BJ (cell line): ENCODE results near the gene SAMM50. TPM values are rescaled to one million over a fixed set of nuclear protein-coding genes. Genes with fewer than 3 reads are reported as not detected.

Source experiments
- CTCF ChIA-PET: fragments of 350-600 bp; formaldehyde crosslinking; extraction: SDS; loops from one replicate; lab custom pipeline; 2021; ENCODE audit warnings: antibody characterized with exemption, inconsistent platforms; lab: Yijun Ruan, JAX
- POLR2A ChIA-PET: fragments of 300-600 bp; sonication (Branson Sonifier 250); formaldehyde crosslinking; extraction: SDS; loops from one replicate; lab custom pipeline; 2021; ENCODE audit warnings: antibody characterized with exemption; lab: Charles Lee
- DNase-seq: peaks from one replicate; pipeline ENCODE4 v3.0.0-alpha.2; 2011; ENCODE audit warnings: low read depth
- H3K27me3 ChIP-seq: 2 replicates; pipeline ENCODE4 v1.6.0; 2011; ENCODE audit warnings: low read length; ENCODE audit not compliant: control insufficient read depth, insufficient read depth
- H3K36me3 ChIP-seq: 2 replicates; pipeline ENCODE4 v1.5.1; 2011; ENCODE audit warnings: low read length; ENCODE audit not compliant: control insufficient read depth, insufficient read depth
- H3K4me3 ChIP-seq: 2 replicates; pipeline ENCODE4 v1.5.1; 2011; ENCODE audit warnings: low read depth, mild to moderate bottlenecking, control low read depth, low read length
- polyA plus RNA-seq: library from polyadenylated mRNA; depleted of rRNA; stranded (reverse); fragments of >200 nt; gene quantifications from 2 replicates; pipeline ENCODE4 v1.2.3, GENCODE V29; 2011
- TF ChIP-seq, protein P1 (sequence below): IDR thresholded peaks from 2 replicates; pipeline ENCODE4 v1.5.1; 2011; ENCODE audit warnings: low read depth, mild to moderate bottlenecking, control low read depth, inconsistent platforms, low read length, moderate library complexity; ENCODE audit not compliant: insufficient read depth

SAMM50 gene
- polyA plus RNA-seq, 1 experiment = 40.7 TPM

DNA sequence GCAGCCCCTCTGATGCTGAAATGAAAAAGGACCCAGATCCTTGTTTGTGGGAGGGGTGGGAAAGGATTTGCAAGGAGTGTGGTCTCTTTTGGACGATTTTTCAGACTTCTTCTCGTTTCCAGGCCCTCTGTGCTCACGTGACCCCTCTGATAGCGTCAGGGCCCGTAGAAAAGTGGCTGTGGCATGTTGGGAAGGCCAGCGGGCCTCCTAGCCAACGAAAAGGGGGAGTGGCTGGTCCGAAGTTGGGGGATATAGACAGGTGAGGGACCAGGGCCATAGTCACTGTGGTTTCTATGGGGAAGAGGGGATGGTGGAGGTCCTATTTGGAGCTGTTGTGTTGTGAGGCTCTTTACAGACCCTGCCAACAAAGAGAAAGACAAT is 75.5 kb downstream of the SAMM50 start:
- CTCF ChIA-PET = interaction anchor here (1.2 kb wide), 1 partner anchor 596 kb away, joined by 3 read pairs; no protein-coding TSS in a partner anchor
- no peak for DNase-seq
- Histone ChIP-seq H3K27me3 (no peaks in the 10 kb centered on the region), H3K4me3 (no peak overlapping the region), H3K36me3 (peaks cover 1% of the 10 kb centered on the region; the same call in 1 of the 2 replicates)
- POLR2A ChIA-PET = no interaction called here
- TF ChIP-seq, protein P1, sequence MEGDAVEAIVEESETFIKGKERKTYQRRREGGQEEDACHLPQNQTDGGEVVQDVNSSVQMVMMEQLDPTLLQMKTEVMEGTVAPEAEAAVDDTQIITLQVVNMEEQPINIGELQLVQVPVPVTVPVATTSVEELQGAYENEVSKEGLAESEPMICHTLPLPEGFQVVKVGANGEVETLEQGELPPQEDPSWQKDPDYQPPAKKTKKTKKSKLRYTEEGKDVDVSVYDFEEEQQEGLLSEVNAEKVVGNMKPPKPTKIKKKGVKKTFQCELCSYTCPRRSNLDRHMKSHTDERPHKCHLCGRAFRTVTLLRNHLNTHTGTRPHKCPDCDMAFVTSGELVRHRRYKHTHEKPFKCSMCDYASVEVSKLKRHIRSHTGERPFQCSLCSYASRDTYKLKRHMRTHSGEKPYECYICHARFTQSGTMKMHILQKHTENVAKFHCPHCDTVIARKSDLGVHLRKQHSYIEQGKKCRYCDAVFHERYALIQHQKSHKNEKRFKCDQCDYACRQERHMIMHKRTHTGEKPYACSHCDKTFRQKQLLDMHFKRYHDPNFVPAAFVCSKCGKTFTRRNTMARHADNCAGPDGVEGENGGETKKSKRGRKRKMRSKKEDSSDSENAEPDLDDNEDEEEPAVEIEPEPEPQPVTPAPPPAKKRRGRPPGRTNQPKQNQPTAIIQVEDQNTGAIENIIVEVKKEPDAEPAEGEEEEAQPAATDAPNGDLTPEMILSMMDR = no peak

DNA sequence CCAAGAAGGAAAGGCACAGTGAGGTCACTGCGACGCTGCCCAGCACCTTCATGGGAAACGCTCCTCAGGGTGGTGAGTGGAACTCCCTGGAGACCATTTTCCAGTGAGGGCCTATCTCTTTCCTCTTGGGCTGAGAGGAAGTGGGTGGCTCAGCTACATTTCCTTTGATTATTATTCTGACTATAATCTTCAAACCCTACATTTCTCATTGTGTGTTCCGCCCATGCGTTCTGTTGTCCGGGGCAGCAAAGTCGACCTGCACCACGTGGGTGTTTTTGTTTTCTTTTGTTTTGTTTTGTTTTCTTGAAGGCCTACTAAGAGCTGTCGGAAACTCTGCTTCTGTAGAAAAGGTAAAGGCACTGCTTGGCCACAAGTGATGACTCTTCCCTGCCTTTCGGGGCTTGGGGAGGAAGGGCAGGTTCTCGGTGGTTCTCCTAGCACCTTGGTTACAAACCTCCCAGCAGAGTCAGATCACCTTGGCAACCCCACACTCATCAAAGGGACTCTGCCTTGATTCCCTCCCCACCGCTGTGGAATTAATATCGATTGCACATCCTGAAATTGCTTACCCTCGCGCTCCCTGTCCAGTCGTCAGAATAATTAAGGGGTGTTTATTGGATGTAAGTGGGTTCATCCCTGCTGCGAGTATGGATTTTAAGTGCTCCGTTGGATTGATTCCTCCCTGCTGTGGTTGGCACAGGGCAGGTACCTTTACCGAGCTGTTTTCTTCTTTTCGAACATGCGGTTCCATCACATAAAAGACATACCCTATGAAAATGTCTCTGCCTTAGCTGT is 76.1 kb downstream of the SAMM50 start:
- no peaks in the 10 kb centered on the region for H3K27me3 ChIP-seq
- peaks cover 1% of the 10 kb centered on the region; the same call in 1 of the 2 replicates for H3K36me3 ChIP-seq
- ChIA-PET CTCF (interaction anchor here (1.2 kb wide), 1 partner anchor 595 kb away, joined by 3 read pairs; no protein-coding TSS in a partner anchor), POLR2A (no interaction called here)
- no peak for DNase-seq
- no peak overlapping the region for H3K4me3 ChIP-seq
- TF ChIP-seq, protein P1 = no peak

DNA sequence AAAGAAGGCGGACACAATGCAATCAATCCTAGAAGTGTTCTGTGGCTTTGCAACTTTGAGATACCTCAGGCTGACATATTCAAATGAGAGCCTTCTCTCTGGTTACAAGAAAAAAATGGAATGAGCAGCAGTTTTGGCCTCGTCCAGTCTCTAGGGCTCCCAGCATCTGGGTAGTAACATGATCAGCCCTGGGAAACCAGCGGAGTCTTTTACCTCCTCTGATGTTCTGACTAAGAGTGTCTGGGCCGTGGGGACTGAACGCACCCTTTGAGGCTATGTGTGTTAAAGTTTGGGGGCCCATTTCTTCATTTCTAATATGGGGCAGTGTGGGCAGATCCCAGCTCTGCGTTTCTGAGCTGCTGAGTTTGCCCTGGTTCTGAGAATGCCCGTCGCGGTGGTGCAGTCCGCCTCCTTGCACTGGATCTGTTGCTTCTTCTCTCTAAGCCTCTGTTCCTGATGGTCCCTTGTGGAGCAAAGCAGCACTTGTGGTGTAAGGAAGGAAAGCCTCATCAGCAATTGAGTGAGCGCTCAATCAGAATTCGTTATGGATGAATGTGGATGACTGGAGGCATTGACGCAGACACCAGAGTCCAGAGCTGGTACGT is 77.0 kb downstream of the SAMM50 start:
- ChIA-PET CTCF (no interaction called here), POLR2A (no interaction called here)
- Histone ChIP-seq H3K27me3 (no peaks in the 10 kb centered on the region), H3K36me3 (peaks cover 1% of the 10 kb centered on the region; the same call in 1 of the 2 replicates), H3K4me3 (no peak overlapping the region)
- TF ChIP-seq, protein P1 = no peak
- DNase-seq = no peak

DNA sequence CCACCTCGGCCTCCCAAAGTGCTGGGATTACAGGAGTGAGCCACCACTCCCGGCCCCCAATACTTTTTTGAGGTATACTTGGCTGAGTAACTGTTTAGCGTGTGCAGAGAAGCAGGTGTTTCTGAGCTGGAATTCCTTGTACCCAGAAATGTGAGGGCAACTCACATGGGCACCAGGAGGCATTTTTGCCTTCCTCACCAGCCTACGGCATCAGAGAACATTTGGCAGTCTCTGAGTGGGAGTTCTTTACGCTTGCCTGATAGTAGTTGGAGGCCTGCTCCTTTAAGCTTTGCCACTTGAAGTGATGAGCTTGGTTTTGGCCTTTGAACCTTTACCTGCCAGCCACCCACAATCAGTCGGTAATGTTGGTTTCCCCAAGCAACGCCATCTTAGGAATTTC is 78.0 kb downstream of the SAMM50 start:
- no peaks in the 10 kb centered on the region for H3K27me3 ChIP-seq
- DNase-seq = no peak

More for the DNA sequence above, 78.0 kb downstream of the SAMM50 start:
- peaks cover 1% of the 10 kb centered on the region; the same call in 1 of the 2 replicates for H3K36me3 ChIP-seq
- ChIA-PET CTCF (interaction anchor here (0.9 kb wide), 1 partner anchor 46 kb away, joined by 3 read pairs; no protein-coding TSS in a partner anchor), POLR2A (no interaction called here)
- TF ChIP-seq, protein P1 = no peak
- H3K4me3 ChIP-seq = no peak overlapping the region
